CD8-positive, alpha-beta memory T cell (primary cell): ENCODE results near the gene TCHHL1. TPM values are rescaled to one million over a fixed set of nuclear protein-coding genes. Genes with fewer than 3 reads are reported as not detected.

Experiments
- CTCF ChIA-PET: fragments of 350-600 bp; sonication (Branson Sonifier 250); formaldehyde crosslinking; loops from one replicate; lab custom pipeline; 2021; ENCODE audit warnings: antibody characterized with exemption; lab: Charles Lee
- POLR2A ChIA-PET: fragments of 350-600 bp; sonication (Branson Sonifier 250); formaldehyde crosslinking; loops from one replicate; lab custom pipeline; 2021; ENCODE audit warnings: antibody characterized with exemption; lab: Charles Lee
- DNase-seq, 5 donors: peaks; one replicate each; pipeline versions ENCODE4 v3.0.0 to v3.0.0-alpha.2; 2020 to 2022; ENCODE audit warnings: mixed read lengths in 1 of 5
- H3K27ac ChIP-seq: one replicate; pipeline ENCODE4 v1.7.0; 2013; ENCODE audit warnings: low read depth, mild to moderate bottlenecking, low read length, moderate library complexity
- H3K27me3 ChIP-seq: 2 replicates; pipeline ENCODE4 v1.7.0; 2013; ENCODE audit warnings: low read length, mild to moderate bottlenecking; ENCODE audit not compliant: insufficient read depth, poor library complexity, severe bottlenecking
- H3K36me3 ChIP-seq: 2 replicates; pipeline ENCODE4 v1.7.0; 2013; ENCODE audit warnings: mild to moderate bottlenecking, low read length, moderate library complexity; ENCODE audit not compliant: insufficient read depth
- H3K4me1 ChIP-seq: 2 replicates; pipeline ENCODE4 v1.7.0; 2013; ENCODE audit warnings: mild to moderate bottlenecking, low read length, moderate library complexity; ENCODE audit not compliant: insufficient read depth
- H3K4me3 ChIP-seq: 2 replicates; pipeline ENCODE4 v1.7.0; 2013; ENCODE audit warnings: mild to moderate bottlenecking, low read length
- H3K9me3 ChIP-seq: 2 replicates; pipeline ENCODE4 v1.7.0; 2013; ENCODE audit warnings: mild to moderate bottlenecking, low read length
- H3K27ac Mint-ChIP-seq, 8 donors: one replicate each; pipeline ENCODE4 v1.8.0; 2020 to 2021; ENCODE audit warnings: mixed read lengths in 8 of 8, mild to moderate bottlenecking in 6 of 8, inconsistent platforms in 3 of 8, moderate library complexity in 3 of 8
- H3K27me3 Mint-ChIP-seq, 2 donors: one replicate each; pipeline ENCODE4 v1.8.0; 2020 to 2021; ENCODE audit warnings: mixed read lengths in 2 of 2, mild to moderate bottlenecking in 1 of 2, moderate library complexity in 1 of 2
- H3K36me3 Mint-ChIP-seq, 3 donors: one replicate each; pipeline ENCODE4 v1.8.0; 2020 to 2021; ENCODE audit warnings: mixed read lengths in 3 of 3, inconsistent platforms in 1 of 3, mild to moderate bottlenecking in 1 of 3
- H3K4me1 Mint-ChIP-seq, 3 donors: one replicate each; pipeline ENCODE4 v1.8.0; 2020 to 2021; ENCODE audit warnings: mixed read lengths in 3 of 3, inconsistent platforms in 1 of 3, mild to moderate bottlenecking in 1 of 3
- H3K4me3 Mint-ChIP-seq, 7 donors: one replicate each; pipeline ENCODE4 v1.8.0; 2020 to 2021; ENCODE audit warnings: mixed read lengths in 7 of 7, mild to moderate bottlenecking in 6 of 7, moderate library complexity in 4 of 7, inconsistent platforms in 2 of 7
- H3K9me3 Mint-ChIP-seq, 5 donors: one replicate each; pipeline ENCODE4 v1.8.0; 2020 to 2022; ENCODE audit warnings: mixed read lengths in 5 of 5, mild to moderate bottlenecking in 3 of 5, moderate library complexity in 2 of 5, inconsistent platforms in 1 of 5
- polyA plus RNA-seq: library from polyadenylated mRNA; unstranded; fragments of 300-500 nt; fragmentation: Illumina TruSeq; gene quantifications from one replicate; pipeline ENCODE4 v1.2.3, GENCODE V29; 2021
- total RNA-seq, 2 experiments: library from RNA; stranded (reverse); gene quantifications; one replicate each; pipeline ENCODE4 v1.2.3, GENCODE V29; 2021

TCHHL1 gene
- total RNA-seq (not detected), polyA plus RNA-seq (not detected)

GRCh38 chr1:152089014-152089674 is at the start of gene TCHHL1:
TSS of gene TCHHL1 (minus strand) at chr1:152089064. CDS start at chr1:152088143, 921 bp downstream.
- H3K36me3 Mint-ChIP-seq: peaks cover 0 to 6% (median 0%) of the 10 kb centered on the region in 3 donors
- H3K27ac Mint-ChIP-seq: peak within 1 kb of the TSS in 1 of 8 donors; percentile 35
- no peaks in the 10 kb centered on the region for H3K36me3 ChIP-seq
- ChIA-PET POLR2A (no interaction called here), CTCF (no interaction called here)
- no peak within 1 kb of the TSS for H3K4me3 Mint-ChIP-seq
- H3K9me3 ChIP-seq: no peaks in the 10 kb centered on the region
- DNase-seq: no peak
- H3K4me1 Mint-ChIP-seq: no peaks in the 10 kb centered on the region
- H3K4me3 ChIP-seq: no peak within 1 kb of the TSS
- H3K4me1 ChIP-seq: no peaks in the 10 kb centered on the region
- H3K27me3 ChIP-seq: peaks cover 8% of the 10 kb centered on the region
- H3K27me3 Mint-ChIP-seq: peaks cover 16 to 34% of the 10 kb centered on the region in 2 donors
- peaks cover 0 to 20% (median 13%) of the 10 kb centered on the region in 5 donors for H3K9me3 Mint-ChIP-seq
- no peak within 1 kb of the TSS for H3K27ac ChIP-seq

GRCh38 chr1:152137215-152137614 is 48.4 kb upstream of the TCHHL1 start:
- Histone ChIP-seq H3K4me1 (no peaks in the 10 kb centered on the region), H3K4me3 (no peak overlapping the region), H3K27me3 (no peaks in the 10 kb centered on the region), H3K36me3 (no peaks in the 10 kb centered on the region), H3K27ac (no peak overlapping the region), H3K9me3 (no peaks in the 10 kb centered on the region)
- CTCF ChIA-PET: no interaction called here
- H3K36me3 Mint-ChIP-seq: peaks cover 0 to 2% (median 0%) of the 10 kb centered on the region in 3 donors
- H3K9me3 Mint-ChIP-seq: peaks cover 4 to 18% (median 11%) of the 10 kb centered on the region in 5 donors
- H3K4me1 Mint-ChIP-seq: no peaks in the 10 kb centered on the region
- H3K27me3 Mint-ChIP-seq: peaks cover 17 to 36% of the 10 kb centered on the region in 2 donors
- no peak for DNase-seq
- H3K27ac Mint-ChIP-seq: no peak overlapping the region
- POLR2A ChIA-PET: no interaction called here
- no peak overlapping the region for H3K4me3 Mint-ChIP-seq

GRCh38 chr1:152130186-152130585 is 41.3 kb upstream of the TCHHL1 start:
- H3K4me1 Mint-ChIP-seq: no peaks in the 10 kb centered on the region
- POLR2A ChIA-PET: no interaction called here
- peaks cover 28% of the 10 kb centered on the region for H3K27me3 ChIP-seq
- no peak overlapping the region for H3K27ac ChIP-seq
- H3K9me3 ChIP-seq: no peaks in the 10 kb centered on the region
- H3K9me3 Mint-ChIP-seq: peaks cover 4 to 16% (median 13%) of the 10 kb centered on the region in 5 donors
- peaks cover 42 to 60% of the 10 kb centered on the region in 2 donors for H3K27me3 Mint-ChIP-seq
- no peak overlapping the region for H3K27ac Mint-ChIP-seq
- CTCF ChIA-PET: no interaction called here
- peaks cover 0 to 2% (median 0%) of the 10 kb centered on the region in 3 donors for H3K36me3 Mint-ChIP-seq
- no peaks in the 10 kb centered on the region for H3K36me3 ChIP-seq
- no peaks in the 10 kb centered on the region for H3K4me1 ChIP-seq
- DNase-seq: no peak
- H3K4me3 Mint-ChIP-seq: no peak overlapping the region
- no peak overlapping the region for H3K4me3 ChIP-seq

GRCh38 chr1:152127673-152128072 is 38.8 kb upstream of the TCHHL1 start:
- Histone ChIP-seq H3K36me3 (no peaks in the 10 kb centered on the region), H3K27me3 (peaks cover 28% of the 10 kb centered on the region), H3K4me3 (no peak overlapping the region), H3K4me1 (no peaks in the 10 kb centered on the region), H3K27ac (no peak overlapping the region), H3K9me3 (no peaks in the 10 kb centered on the region)
- Mint-ChIP-seq H3K27me3 (peaks cover 42 to 73% of the 10 kb centered on the region in 2 donors), H3K9me3 (peaks cover under 1 to 10% (median 4%) of the 10 kb centered on the region in 5 donors), H3K4me3 (no peak overlapping the region), H3K36me3 (no peaks in the 10 kb centered on the region), H3K4me1 (no peaks in the 10 kb centered on the region), H3K27ac (no peak overlapping the region)
- ChIA-PET POLR2A (no interaction called here), CTCF (no interaction called here)
- no peak for DNase-seq

DNA sequence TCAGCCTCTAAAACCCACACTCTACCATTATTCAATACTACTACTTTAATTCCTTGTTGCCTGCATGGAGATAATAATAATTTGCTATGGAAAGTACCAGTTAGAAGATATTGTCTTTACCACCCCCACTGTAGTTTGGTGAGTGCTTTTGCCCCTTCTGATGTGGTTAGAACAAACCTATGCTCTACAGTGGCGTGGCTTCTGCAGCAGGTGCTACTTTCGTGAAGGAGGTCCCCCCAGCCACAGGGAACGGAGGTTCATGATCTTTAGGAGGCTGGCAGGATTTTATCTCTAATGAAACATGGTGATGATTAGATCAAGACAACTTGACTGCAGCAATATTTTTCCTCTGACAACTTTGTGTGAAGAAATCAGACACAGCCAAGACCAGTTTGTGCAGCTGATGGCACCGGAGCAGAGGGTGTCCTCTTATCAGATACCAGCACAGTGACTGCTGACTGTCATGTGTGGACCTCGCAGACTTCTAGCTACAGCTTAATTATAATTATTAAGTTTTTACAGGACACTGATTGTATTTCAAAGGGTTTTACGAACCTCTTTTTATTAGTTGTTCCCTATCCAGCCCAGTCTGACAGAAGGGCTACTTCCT is 37.1 kb upstream of the TCHHL1 start:
- Histone ChIP-seq H3K4me1 (no peaks in the 10 kb centered on the region), H3K27ac (no peak overlapping the region), H3K4me3 (no peak overlapping the region), H3K9me3 (no peaks in the 10 kb centered on the region), H3K36me3 (no peaks in the 10 kb centered on the region), H3K27me3 (peaks cover 34% of the 10 kb centered on the region)
- Mint-ChIP-seq H3K27me3 (peaks cover 50 to 82% of the 10 kb centered on the region in 2 donors), H3K9me3 (peaks cover 0 to 5% (median 0%) of the 10 kb centered on the region in 5 donors), H3K36me3 (no peaks in the 10 kb centered on the region), H3K4me3 (no peak overlapping the region), H3K27ac (no peak overlapping the region), H3K4me1 (no peaks in the 10 kb centered on the region)
- no peak for DNase-seq
- ChIA-PET CTCF (no interaction called here), POLR2A (no interaction called here)

GRCh38 chr1:152118915-152119314 is 30.1 kb upstream of the TCHHL1 start:
- Mint-ChIP-seq H3K4me1 (no peaks in the 10 kb centered on the region), H3K27me3 (peaks cover 40 to 63% of the 10 kb centered on the region in 2 donors), H3K9me3 (no peaks in the 10 kb centered on the region), H3K27ac (no peak overlapping the region), H3K4me3 (no peak overlapping the region), H3K36me3 (no peaks in the 10 kb centered on the region)
- ChIA-PET POLR2A (no interaction called here), CTCF (no interaction called here)
- Histone ChIP-seq H3K27ac (no peak overlapping the region), H3K36me3 (no peaks in the 10 kb centered on the region), H3K4me1 (no peaks in the 10 kb centered on the region), H3K27me3 (peaks cover 13% of the 10 kb centered on the region), H3K4me3 (no peak overlapping the region), H3K9me3 (no peaks in the 10 kb centered on the region)
- DNase-seq: no peak

GRCh38 chr1:152115344-152115743 is 26.5 kb upstream of the TCHHL1 start, which contains the start of gene TCHH:
TSS of gene TCHH (minus strand) at chr1:152115444. CDS start at chr1:152114080, 1,364 bp downstream.
- CTCF ChIA-PET: no interaction called here

DNA sequence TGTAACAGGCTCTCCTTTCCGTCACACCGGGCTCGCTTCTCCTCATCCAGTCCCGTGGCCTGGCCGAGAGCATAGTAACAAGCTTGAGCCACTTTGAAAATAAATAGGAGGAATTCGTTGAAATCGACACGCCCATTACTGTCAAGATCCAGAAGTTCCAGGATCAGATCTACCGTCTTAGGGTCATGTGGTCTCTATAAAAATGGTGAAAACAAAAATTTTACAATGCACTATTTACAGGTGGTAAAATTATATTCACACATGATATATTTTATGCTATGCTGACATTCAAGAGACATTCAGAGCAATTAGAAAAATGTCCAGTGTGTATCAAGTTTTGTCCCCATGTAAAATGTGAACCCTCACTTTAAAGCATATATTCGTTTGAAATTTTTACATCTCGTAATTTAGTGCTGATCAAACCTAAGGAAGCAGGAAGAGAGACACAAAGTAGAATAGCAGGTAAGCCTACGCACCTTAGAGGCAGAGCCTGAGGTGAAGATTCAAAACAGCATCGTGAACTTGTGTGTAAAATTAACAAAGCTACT is 24.1 kb upstream of the TCHHL1 start:
- peaks cover 0 to 5% (median 4%) of the 10 kb centered on the region in 3 donors for H3K4me1 Mint-ChIP-seq
- ChIA-PET CTCF (interaction anchor here (1.0 kb wide), 1 partner anchor 76 kb away, joined by 3 read pairs; no protein-coding TSS in a partner anchor), POLR2A (no interaction called here)
- DNase-seq: no peak
- Histone ChIP-seq H3K36me3 (no peaks in the 10 kb centered on the region), H3K27ac (no peak overlapping the region), H3K27me3 (peaks cover 46% of the 10 kb centered on the region), H3K4me3 (peak overlapping the region; percentile 48), H3K4me1 (peaks cover 21% of the 10 kb centered on the region), H3K9me3 (no peaks in the 10 kb centered on the region)
- no peaks in the 10 kb centered on the region for H3K36me3 Mint-ChIP-seq
- peaks cover 0 to 6% (median under 1%) of the 10 kb centered on the region in 5 donors for H3K9me3 Mint-ChIP-seq
- H3K27me3 Mint-ChIP-seq: peaks cover 21 to 22% of the 10 kb centered on the region in 2 donors
- H3K27ac Mint-ChIP-seq: no peak overlapping the region
- H3K4me3 Mint-ChIP-seq: no peak overlapping the region

More at GRCh38 chr1:152115344-152115743, 26.5 kb upstream of the TCHHL1 start, which contains the start of gene TCHH:
- H3K36me3 ChIP-seq: no peaks in the 10 kb centered on the region
- H3K4me1 ChIP-seq: peaks cover 7% of the 10 kb centered on the region
- H3K27me3 Mint-ChIP-seq: peaks cover 27 to 38% of the 10 kb centered on the region in 2 donors
- peaks cover 22% of the 10 kb centered on the region for H3K27me3 ChIP-seq
- no peaks in the 10 kb centered on the region for H3K4me1 Mint-ChIP-seq
- no peaks in the 10 kb centered on the region for H3K9me3 ChIP-seq
- no peak within 1 kb of the TSS for H3K27ac ChIP-seq
- POLR2A ChIA-PET: no interaction called here
- H3K27ac Mint-ChIP-seq: no peak within 1 kb of the TSS
- H3K36me3 Mint-ChIP-seq: no peaks in the 10 kb centered on the region
- H3K4me3 Mint-ChIP-seq: no peak within 1 kb of the TSS
- H3K9me3 Mint-ChIP-seq: no peaks in the 10 kb centered on the region
- H3K4me3 ChIP-seq: no peak within 1 kb of the TSS
- no peak for DNase-seq
